Mesendoderm (in vitro differentiated cells): ENCODE results near the gene HMGCS2.

Experiments
- DNase-seq: peaks from one replicate; pipeline ENCODE4 v3.0.0; 2013
- H2AK5ac ChIP-seq: 2 replicates; pipeline ENCODE4 v1.6.1; 2013; ENCODE audit warnings: low read length, inconsistent platforms
- H2BK120ac ChIP-seq: 2 replicates; pipeline ENCODE4 v1.6.1; 2013; ENCODE audit warnings: low read depth, mild to moderate bottlenecking, low read length, moderate library complexity, mixed read lengths
- H2BK15ac ChIP-seq: replicated peaks from 2 replicates; pipeline ENCODE4 v1.6.1; 2013; ENCODE audit warnings: low read depth, mild to moderate bottlenecking, moderate library complexity
- H2BK5ac ChIP-seq: 2 replicates; pipeline ENCODE4 v1.6.1; 2013; ENCODE audit warnings: low read length, inconsistent platforms
- H3K18ac ChIP-seq: 2 replicates; pipeline ENCODE4 v1.6.1; 2013; ENCODE audit warnings: mild to moderate bottlenecking, low read length, mixed read lengths
- H3K23ac ChIP-seq: one replicate; pipeline ENCODE4 v1.6.1; 2013; ENCODE audit warnings: low read length
- H3K27ac ChIP-seq: 2 replicates; pipeline ENCODE4 v1.5.1; 2013; ENCODE audit warnings: low read depth, mild to moderate bottlenecking, inconsistent platforms, low read length, moderate library complexity
- H3K27me3 ChIP-seq: 2 replicates; pipeline ENCODE4 v1.6.1; 2013; ENCODE audit warnings: low read length, control low read depth, mild to moderate bottlenecking, inconsistent platforms; ENCODE audit not compliant: insufficient read depth, poor library complexity
- H3K36me3 ChIP-seq: 2 replicates; pipeline ENCODE4 v1.6.1; 2013; ENCODE audit warnings: low read length, inconsistent platforms; ENCODE audit not compliant: control insufficient read depth, insufficient read depth
- H3K4ac ChIP-seq: one replicate; pipeline ENCODE4 v1.6.1; 2013; ENCODE audit warnings: low read depth, mild to moderate bottlenecking, low read length, moderate library complexity
- H3K4me1 ChIP-seq: 2 replicates; pipeline ENCODE4 v1.6.1; 2013; ENCODE audit warnings: low read depth, low read length, inconsistent platforms; ENCODE audit not compliant: control insufficient read depth
- H3K4me2 ChIP-seq: 2 replicates; pipeline ENCODE4 v1.6.1; 2013; ENCODE audit warnings: low read length
- H3K4me3 ChIP-seq: 2 replicates; pipeline ENCODE4 v1.5.1; 2013; ENCODE audit warnings: mild to moderate bottlenecking, low read length
- H3K56ac ChIP-seq: one replicate; pipeline ENCODE4 v1.6.1; 2013; ENCODE audit warnings: low read length
- H3K79me1 ChIP-seq: 2 replicates; pipeline ENCODE4 v1.6.1; 2013; ENCODE audit warnings: low read length, inconsistent platforms
- H3K79me2 ChIP-seq: 2 replicates; pipeline ENCODE4 v1.6.1; 2013; ENCODE audit warnings: mild to moderate bottlenecking, low read length; ENCODE audit not compliant: control insufficient read depth, insufficient read depth
- H3K9ac ChIP-seq: 2 replicates; pipeline ENCODE4 v1.6.1; 2013; ENCODE audit warnings: low read length, inconsistent platforms
- H4K5ac ChIP-seq: one replicate; pipeline ENCODE4 v1.6.1; 2013; ENCODE audit warnings: low read length
- H4K8ac ChIP-seq: one replicate; pipeline ENCODE4 v1.6.1; 2013; ENCODE audit warnings: low read depth, mild to moderate bottlenecking, control low read depth, low read length, moderate library complexity
- WGBS: extraction: QIAGEN DNeasy Blood & Tissue Kit; methylation state at CpG from one replicate; pipeline ENCODE4 v1.1.7; 2013; ENCODE audit warnings: low lambda C conversion rate, missing lambda C conversion rate; ENCODE audit not compliant: insufficient coverage; ENCODE audit errors: extremely low coverage; 5-methylcytosine and 5-hydroxymethylcytosine counted together

The HMGCS2 gene

GRCh38 chr1:119782631-119783325 lies 14.1 kb upstream of the HMGCS2 start:
- Histone ChIP-seq H2BK15ac (no peak overlapping the region), H3K23ac (no peak overlapping the region), H3K9ac (no peak overlapping the region), H3K4me2 (no peak overlapping the region), H3K27me3 (no peaks in the 10 kb centered on the region), H3K4ac (no peak overlapping the region), H2BK120ac (no peak overlapping the region), H3K4me3 (no peak overlapping the region), H3K4me1 (no peaks in the 10 kb centered on the region), H3K27ac (no peak overlapping the region), H4K5ac (no peak overlapping the region), H3K79me1 (no peaks in the 10 kb centered on the region), H2BK5ac (no peak overlapping the region), H2AK5ac (no peak overlapping the region), H4K8ac (no peak overlapping the region), H3K79me2 (no peaks in the 10 kb centered on the region), H3K56ac (no peak overlapping the region), H3K18ac (no peak overlapping the region), H3K36me3 (no peaks in the 10 kb centered on the region)
- peak; percentile 23 for DNase-seq
- no CpG with 5 or more reads among the region's 7 CpGs for WGBS

DNA sequence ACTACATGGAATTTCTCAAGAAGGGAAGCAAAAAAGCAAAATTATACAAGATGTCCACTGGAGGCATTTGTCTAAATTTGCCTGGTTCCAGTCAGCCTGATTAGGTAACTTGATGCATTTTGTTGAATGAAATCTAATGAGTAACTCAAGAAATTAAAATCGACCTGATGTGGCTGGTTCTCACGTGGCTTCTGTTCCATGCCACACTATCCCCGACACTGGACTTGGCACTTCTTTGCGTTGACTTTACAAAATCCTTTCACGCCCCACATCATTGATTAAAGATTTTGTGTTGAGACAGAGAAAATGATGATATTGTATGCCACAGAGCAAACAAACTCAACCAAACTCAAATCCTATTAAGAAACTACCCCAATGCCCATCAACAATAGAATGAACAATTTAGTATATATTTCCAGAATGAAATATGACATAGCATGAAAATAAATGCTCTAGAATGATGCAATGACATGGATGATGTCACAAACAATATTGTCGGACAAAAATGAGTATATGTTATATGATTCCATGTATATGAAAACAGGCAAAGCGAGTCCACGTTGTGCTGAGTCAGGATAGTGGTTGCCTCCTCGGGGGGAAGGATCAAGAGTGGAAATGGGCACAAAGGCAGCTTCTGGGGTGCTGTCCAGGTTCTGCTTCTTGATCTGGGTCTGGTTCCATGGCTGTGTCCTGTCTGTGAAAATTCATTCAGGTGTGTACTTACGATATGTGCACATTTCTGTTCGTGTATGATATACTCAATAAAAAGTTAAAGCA lies 12.9 kb upstream of the HMGCS2 start:
- H4K8ac ChIP-seq: no peak overlapping the region
- no peak overlapping the region for H3K27ac ChIP-seq
- H3K79me1 ChIP-seq: no peaks in the 10 kb centered on the region
- no peaks in the 10 kb centered on the region for H3K36me3 ChIP-seq
- H3K4ac ChIP-seq: no peak overlapping the region
- no peaks in the 10 kb centered on the region for H3K4me1 ChIP-seq
- H3K79me2 ChIP-seq: no peaks in the 10 kb centered on the region
- DNase-seq: no peak
- H2AK5ac ChIP-seq: no peak overlapping the region
- no peak overlapping the region for H3K18ac ChIP-seq
- no peak overlapping the region for H3K56ac ChIP-seq
- no peak overlapping the region for H3K23ac ChIP-seq
- no peak overlapping the region for H2BK120ac ChIP-seq
- H3K4me2 ChIP-seq: no peak overlapping the region
- WGBS: no CpG with 5 or more reads among the region's 11 CpGs
- H3K4me3 ChIP-seq: no peak overlapping the region
- H3K27me3 ChIP-seq: no peaks in the 10 kb centered on the region
- no peak overlapping the region for H2BK5ac ChIP-seq
- H2BK15ac ChIP-seq: no peak overlapping the region
- no peak overlapping the region for H4K5ac ChIP-seq
- no peak overlapping the region for H3K9ac ChIP-seq

DNA sequence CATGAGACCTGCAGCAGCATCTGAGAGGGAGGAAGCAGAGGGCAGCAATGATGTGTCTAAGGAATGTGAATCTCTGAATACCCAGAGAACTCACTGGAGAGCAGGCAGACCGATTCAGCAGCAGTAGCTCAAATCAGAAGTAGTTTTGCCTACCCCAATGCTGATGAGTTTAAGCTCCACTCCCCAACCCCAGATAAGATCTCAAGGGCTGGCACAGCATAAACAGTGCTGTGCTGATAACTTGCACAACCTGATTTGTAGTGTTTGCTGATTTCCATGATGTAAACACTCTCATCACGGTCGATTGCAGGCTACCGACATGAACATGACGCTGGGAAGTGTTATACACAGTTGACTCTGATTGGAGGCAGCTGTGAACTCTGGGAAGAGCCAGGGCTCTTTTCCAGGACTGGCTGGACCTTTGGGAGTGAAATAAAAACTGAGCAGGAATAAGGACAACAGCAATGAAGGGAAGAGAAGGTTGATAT lies 11.2 kb upstream of the HMGCS2 start:
- H3K36me3 ChIP-seq: no peaks in the 10 kb centered on the region
- H3K4me1 ChIP-seq: no peaks in the 10 kb centered on the region
- H4K5ac ChIP-seq: no peak overlapping the region
- WGBS: no CpG with 5 or more reads among the region's 5 CpGs
- no peak overlapping the region for H3K18ac ChIP-seq
- H3K4me2 ChIP-seq: no peak overlapping the region
- H2BK15ac ChIP-seq: no peak overlapping the region
- H3K9ac ChIP-seq: no peak overlapping the region
- H2BK120ac ChIP-seq: no peak overlapping the region
- H3K79me1 ChIP-seq: no peaks in the 10 kb centered on the region
- no peak overlapping the region for H3K56ac ChIP-seq
- no peak overlapping the region for H3K23ac ChIP-seq
- no peak overlapping the region for H3K4ac ChIP-seq
- H3K79me2 ChIP-seq: no peaks in the 10 kb centered on the region
- no peak overlapping the region for H3K4me3 ChIP-seq
- DNase-seq: peak; percentile 19
- no peaks in the 10 kb centered on the region for H3K27me3 ChIP-seq
- H3K27ac ChIP-seq: no peak overlapping the region
- H2AK5ac ChIP-seq: no peak overlapping the region
- H4K8ac ChIP-seq: no peak overlapping the region
- no peak overlapping the region for H2BK5ac ChIP-seq

- no peak overlapping the region for H3K27ac ChIP-seq
- H4K8ac ChIP-seq: no peak overlapping the region
- H3K27me3 ChIP-seq: no peaks in the 10 kb centered on the region
Measured at GRCh38 chr1:119778886-119779560, 10.3 kb upstream of the HMGCS2 start.

GRCh38 chr1:119778359-119778758 lies 9.7 kb upstream of the HMGCS2 start:
- DNase-seq: no peak
- Histone ChIP-seq H3K9ac (no peak overlapping the region), H3K27ac (no peak overlapping the region), H3K23ac (no peak overlapping the region), H2AK5ac (no peak overlapping the region), H3K4me2 (no peak overlapping the region), H3K4me1 (peaks cover 7% of the 10 kb centered on the region), H3K36me3 (no peaks in the 10 kb centered on the region), H4K8ac (no peak overlapping the region), H2BK15ac (no peak overlapping the region), H3K4ac (no peak overlapping the region), H3K79me1 (no peaks in the 10 kb centered on the region), H3K56ac (no peak overlapping the region), H2BK5ac (no peak overlapping the region), H3K27me3 (no peaks in the 10 kb centered on the region), H2BK120ac (no peak overlapping the region), H4K5ac (no peak overlapping the region), H3K79me2 (no peaks in the 10 kb centered on the region), H3K18ac (no peak overlapping the region), H3K4me3 (no peak overlapping the region)
- WGBS: no CpG with 5 or more reads among the region's 6 CpGs

More at GRCh38 chr1:119778886-119779560, 10.3 kb upstream of the HMGCS2 start:
- no peak for DNase-seq
- Histone ChIP-seq H3K4me1 (peaks cover under 1% of the 10 kb centered on the region), H3K36me3 (no peaks in the 10 kb centered on the region), H3K18ac (no peak overlapping the region), H2BK120ac (no peak overlapping the region), H2AK5ac (no peak overlapping the region), H3K4me3 (no peak overlapping the region), H4K5ac (no peak overlapping the region), H3K23ac (no peak overlapping the region), H2BK5ac (no peak overlapping the region), H3K56ac (no peak overlapping the region), H2BK15ac (no peak overlapping the region), H3K79me2 (no peaks in the 10 kb centered on the region), H3K79me1 (no peaks in the 10 kb centered on the region), H3K4ac (no peak overlapping the region), H3K4me2 (no peak overlapping the region), H3K9ac (no peak overlapping the region)
- no CpG with 5 or more reads among the region's 13 CpGs for WGBS
